KOPT-K1 (cell line): ENCODE data around the gene ARHGEF7.

Source experiments
- H3K27ac ChIP-seq: fragments of 200-600 bp; sonication (generic); 2 replicates; pipeline ENCODE4 v1.5.1; 2016; ENCODE audit warnings: antibody characterized with exemption, mild to moderate bottlenecking, low read depth, low read length; ENCODE audit not compliant: poor library complexity, severe bottlenecking
- H3K36me3 ChIP-seq: fragments of 200-600 bp; sonication (generic); 2 replicates; pipeline ENCODE4 v1.5.1; 2017; ENCODE audit warnings: antibody characterized with exemption, mild to moderate bottlenecking, low read length, moderate library complexity; ENCODE audit not compliant: insufficient read depth
- H3K9me3 ChIP-seq: fragments of 200-600 bp; sonication (generic); 2 replicates; pipeline ENCODE4 v1.5.1; 2017; ENCODE audit warnings: antibody characterized with exemption, low read length, mild to moderate bottlenecking; ENCODE audit not compliant: insufficient read depth, poor library complexity, severe bottlenecking

ARHGEF7 gene

GRCh38 chr13:111325941-111326620 is 211.0 kb downstream of the ARHGEF7 start:
- Histone ChIP-seq H3K27ac (no peak overlapping the region), H3K9me3 (no peaks in the 10 kb centered on the region), H3K36me3 (no peaks in the 10 kb centered on the region)

- H3K27ac ChIP-seq: no peak overlapping the region
- H3K36me3 ChIP-seq: no peaks in the 10 kb centered on the region
- no peaks in the 10 kb centered on the region for H3K9me3 ChIP-seq
Observed at GRCh38 chr13:111326621-111326965, 211.5 kb downstream of the ARHGEF7 start.

- H3K36me3 ChIP-seq: no peaks in the 10 kb centered on the region
- no peak overlapping the region for H3K27ac ChIP-seq
- H3K9me3 ChIP-seq: no peaks in the 10 kb centered on the region
Observed at GRCh38 chr13:111326981-111327642, 212.0 kb downstream of the ARHGEF7 start.

GRCh38 chr13:111327730-111328573 is 212.8 kb downstream of the ARHGEF7 start:
- Histone ChIP-seq H3K9me3 (no peaks in the 10 kb centered on the region), H3K27ac (no peak overlapping the region), H3K36me3 (no peaks in the 10 kb centered on the region)

GRCh38 chr13:111328574-111329410 is 213.7 kb downstream of the ARHGEF7 start:
- no peaks in the 10 kb centered on the region for H3K9me3 ChIP-seq
- no peaks in the 10 kb centered on the region for H3K36me3 ChIP-seq
- no peak overlapping the region for H3K27ac ChIP-seq

- Histone ChIP-seq H3K27ac (no peak overlapping the region), H3K36me3 (no peaks in the 10 kb centered on the region), H3K9me3 (peaks cover 6% of the 10 kb centered on the region)
Observed at GRCh38 chr13:111329641-111330040, 214.5 kb downstream of the ARHGEF7 start.

- H3K9me3 ChIP-seq: peaks cover 6% of the 10 kb centered on the region
- H3K27ac ChIP-seq: no peak overlapping the region
- H3K36me3 ChIP-seq: no peaks in the 10 kb centered on the region
Observed at GRCh38 chr13:111330066-111330610, 215.0 kb downstream of the ARHGEF7 start.

GRCh38 chr13:111335298-111335697 is 220.2 kb downstream of the ARHGEF7 start:
- Histone ChIP-seq H3K9me3 (peaks cover 6% of the 10 kb centered on the region), H3K36me3 (no peaks in the 10 kb centered on the region), H3K27ac (no peak overlapping the region)

- H3K27ac ChIP-seq: no peak overlapping the region
Observed at GRCh38 chr13:111336666-111337065, 221.6 kb downstream of the ARHGEF7 start.

GRCh38 chr13:111337206-111337605 is 222.1 kb downstream of the ARHGEF7 start:
- H3K9me3 ChIP-seq: peaks cover 6% of the 10 kb centered on the region
- H3K27ac ChIP-seq: no peak overlapping the region
- no peaks in the 10 kb centered on the region for H3K36me3 ChIP-seq

More at GRCh38 chr13:111336666-111337065, 221.6 kb downstream of the ARHGEF7 start:
- no peaks in the 10 kb centered on the region for H3K36me3 ChIP-seq
- H3K9me3 ChIP-seq: peaks cover 6% of the 10 kb centered on the region

- Histone ChIP-seq H3K27ac (no peak overlapping the region), H3K36me3 (no peaks in the 10 kb centered on the region), H3K9me3 (peaks cover 6% of the 10 kb centered on the region)
Observed at GRCh38 chr13:111337741-111338140, 222.6 kb downstream of the ARHGEF7 start.

- Histone ChIP-seq H3K36me3 (no peaks in the 10 kb centered on the region), H3K9me3 (peaks cover 6% of the 10 kb centered on the region), H3K27ac (no peak overlapping the region)
Observed at GRCh38 chr13:111338841-111339240, 223.7 kb downstream of the ARHGEF7 start.

- Histone ChIP-seq H3K36me3 (no peaks in the 10 kb centered on the region), H3K27ac (no peak overlapping the region), H3K9me3 (no peaks in the 10 kb centered on the region)
Observed at GRCh38 chr13:111339366-111340143, 224.4 kb downstream of the ARHGEF7 start.

GRCh38 chr13:111341886-111342285 is 226.8 kb downstream of the ARHGEF7 start:
- Histone ChIP-seq H3K27ac (no peak overlapping the region), H3K36me3 (no peaks in the 10 kb centered on the region), H3K9me3 (no peaks in the 10 kb centered on the region)
